SK-N-SH treated with all-trans-retinoic acid at 6 μM for 48 hours (cell line): ENCODE data around the gene MVB12B.

Experiments
- ATAC-seq: fragments of 200-7000 bp; cut with Tn5 transposase; 3 replicates; pipeline ENCODE4 v1.9.1; 2020; ENCODE audit warnings: mild to moderate bottlenecking, moderate library complexity
- BACH2 ChIP-seq: fragments of 250-450 bp; sonication (Bioruptor Pico); IDR thresholded peaks from 2 replicates; pipeline ENCODE4 v1.9.0; 2021; ENCODE audit warnings: mild to moderate bottlenecking, borderline replicate concordance
- CREB5 ChIP-seq: fragments of 250-450 bp; sonication (Bioruptor Pico); IDR thresholded peaks from 2 replicates; pipeline ENCODE4 v1.5.1; 2020; ENCODE audit warnings: low read depth, mild to moderate bottlenecking, moderate library complexity
- CSDC2 ChIP-seq: fragments of 250-450 bp; sonication (Bioruptor Pico); IDR thresholded peaks from 2 replicates; pipeline ENCODE4 v1.5.0; 2020; ENCODE audit warnings: mild to moderate bottlenecking, moderate library complexity
- CSRNP3 ChIP-seq: fragments of 250-450 bp; sonication (Bioruptor Pico); IDR thresholded peaks from 2 replicates; pipeline ENCODE4 v1.5.1; 2021; ENCODE audit warnings: mild to moderate bottlenecking, moderate library complexity
- ESRRG ChIP-seq: fragments of 250-450 bp; sonication (Bioruptor Pico); IDR thresholded peaks from 2 replicates; pipeline ENCODE4 v1.6.1; 2021; ENCODE audit warnings: mild to moderate bottlenecking
- GLIS3 ChIP-seq: fragments of 250-450 bp; sonication (Bioruptor Pico); IDR thresholded peaks from 2 replicates; pipeline ENCODE4 v1.5.0; 2020; ENCODE audit warnings: mild to moderate bottlenecking, moderate library complexity
- OSR1 ChIP-seq: fragments of 250-450 bp; sonication (Bioruptor Pico); IDR thresholded peaks from 2 replicates; pipeline ENCODE4 v1.8.0; 2022; ENCODE audit warnings: moderate library complexity, mild to moderate bottlenecking, inconsistent platforms
- POU6F1 ChIP-seq: fragments of 250-450 bp; sonication (Bioruptor Pico); IDR thresholded peaks from 2 replicates; pipeline ENCODE4 v1.8.0; 2021; ENCODE audit warnings: low read depth, mild to moderate bottlenecking, moderate library complexity, borderline replicate concordance
- PPARA ChIP-seq: fragments of 250-450 bp; sonication (Bioruptor Pico); IDR thresholded peaks from 2 replicates; pipeline ENCODE4 v1.5.0; 2020; ENCODE audit warnings: mild to moderate bottlenecking, borderline replicate concordance
- RARB ChIP-seq: fragments of 250-450 bp; sonication (Bioruptor Pico); IDR thresholded peaks from 2 replicates; pipeline ENCODE4 v1.8.0; 2021; ENCODE audit warnings: mild to moderate bottlenecking, moderate library complexity
- SNAI2 ChIP-seq: fragments of 250-450 bp; sonication (Bioruptor Pico); IDR thresholded peaks from 2 replicates; pipeline ENCODE4 v1.5.0; 2020; ENCODE audit warnings: mild to moderate bottlenecking, moderate library complexity
- TCF4 ChIP-seq: fragments of 250-450 bp; sonication (Bioruptor Pico); IDR thresholded peaks from 2 replicates; pipeline ENCODE4 v1.8.0; 2021; ENCODE audit warnings: mild to moderate bottlenecking, moderate library complexity, borderline replicate concordance
- TOX ChIP-seq: fragments of 250-450 bp; sonication (Bioruptor Pico); IDR thresholded peaks from 2 replicates; pipeline ENCODE4 v1.8.0; 2021; ENCODE audit warnings: mild to moderate bottlenecking, moderate library complexity, borderline replicate concordance
- ZC3H10 ChIP-seq: fragments of 250-450 bp; sonication (Bioruptor Pico); IDR thresholded peaks from 2 replicates; pipeline ENCODE4 v1.5.1; 2021; ENCODE audit warnings: mild to moderate bottlenecking, moderate library complexity
- ZFP3 ChIP-seq: fragments of 250-450 bp; sonication (Bioruptor Pico); IDR thresholded peaks from 2 replicates; pipeline ENCODE4 v1.5.0; 2020; ENCODE audit warnings: mild to moderate bottlenecking, moderate library complexity
- ZFP30 ChIP-seq: fragments of 450-650 bp; formaldehyde crosslinking; IDR thresholded peaks from 2 replicates; pipeline ENCODE4 v1.5.0; 2022; ENCODE audit warnings: mild to moderate bottlenecking, moderate library complexity
- ZNF8 ChIP-seq: fragments of 450-650 bp; formaldehyde crosslinking; IDR thresholded peaks from 2 replicates; pipeline ENCODE4 v1.5.0; 2020; ENCODE audit warnings: mild to moderate bottlenecking, moderate library complexity
- TF ChIP-seq, protein P1 (sequence below): fragments of 250-450 bp; sonication (Bioruptor Pico); IDR thresholded peaks from 2 replicates; pipeline ENCODE4 v1.8.0; 2020; ENCODE audit warnings: mild to moderate bottlenecking, moderate library complexity, borderline replicate concordance
- TF ChIP-seq, protein P2 (sequence below): fragments of 250-450 bp; sonication (Bioruptor Pico); IDR thresholded peaks from 2 replicates; pipeline ENCODE4 v1.5.0; 2020; ENCODE audit warnings: mild to moderate bottlenecking, moderate library complexity

The MVB12B gene

DNA sequence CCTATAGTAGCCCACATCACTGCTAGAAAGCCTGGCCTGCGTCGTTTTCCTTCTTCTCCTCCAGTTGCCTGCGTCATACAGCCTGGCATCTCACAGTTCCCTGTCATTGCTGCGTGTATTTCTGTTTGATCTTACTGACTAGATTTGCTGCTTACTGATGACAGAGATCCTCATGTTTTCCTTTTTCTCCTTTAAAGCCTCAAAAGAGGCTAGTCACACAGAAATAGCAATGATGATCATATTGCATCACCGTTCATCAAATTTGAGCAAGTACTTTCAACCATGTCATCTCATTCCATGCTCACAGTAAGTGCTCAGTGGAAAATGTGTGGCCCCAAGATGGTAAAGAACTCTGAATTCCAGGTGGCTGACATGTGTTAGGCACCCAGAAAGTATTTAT lies 76.8 kb downstream of the MVB12B start (continued):
- TF ChIP-seq POU6F1 (CRISPR knock-in tag) = no peak

- TF ChIP-seq SNAI2 (CRISPR knock-in tag) = no peak
- TF ChIP-seq BACH2 (CRISPR knock-in tag) = no peak
- TF ChIP-seq TCF4 (CRISPR knock-in tag) = no peak
- no peak for TF ChIP-seq ESRRG
- no peak for TF ChIP-seq OSR1 (CRISPR knock-in tag)
- no peak for TF ChIP-seq PPARA (CRISPR knock-in tag)
- no peak for TF ChIP-seq ZFP30
- TF ChIP-seq ZNF8 (CRISPR knock-in tag) = no peak
- TF ChIP-seq CSDC2 (CRISPR knock-in tag) = no peak
- TF ChIP-seq, protein P1, sequence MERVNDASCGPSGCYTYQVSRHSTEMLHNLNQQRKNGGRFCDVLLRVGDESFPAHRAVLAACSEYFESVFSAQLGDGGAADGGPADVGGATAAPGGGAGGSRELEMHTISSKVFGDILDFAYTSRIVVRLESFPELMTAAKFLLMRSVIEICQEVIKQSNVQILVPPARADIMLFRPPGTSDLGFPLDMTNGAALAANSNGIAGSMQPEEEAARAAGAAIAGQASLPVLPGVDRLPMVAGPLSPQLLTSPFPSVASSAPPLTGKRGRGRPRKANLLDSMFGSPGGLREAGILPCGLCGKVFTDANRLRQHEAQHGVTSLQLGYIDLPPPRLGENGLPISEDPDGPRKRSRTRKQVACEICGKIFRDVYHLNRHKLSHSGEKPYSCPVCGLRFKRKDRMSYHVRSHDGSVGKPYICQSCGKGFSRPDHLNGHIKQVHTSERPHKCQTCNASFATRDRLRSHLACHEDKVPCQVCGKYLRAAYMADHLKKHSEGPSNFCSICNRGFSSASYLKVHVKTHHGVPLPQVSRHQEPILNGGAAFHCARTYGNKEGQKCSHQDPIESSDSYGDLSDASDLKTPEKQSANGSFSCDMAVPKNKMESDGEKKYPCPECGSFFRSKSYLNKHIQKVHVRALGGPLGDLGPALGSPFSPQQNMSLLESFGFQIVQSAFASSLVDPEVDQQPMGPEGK = no peak
- TF ChIP-seq, all 23 proteins: peak for 0
- no peak for ATAC-seq
Measured at GRCh38 chr9:126404459-126404858, 77.8 kb downstream of the MVB12B start.

GRCh38 chr9:126406075-126406667 lies 79.5 kb downstream of the MVB12B start:
- TF ChIP-seq ZNF8 (CRISPR knock-in tag) (no peak), CREB5 (no peak), RARB (no peak), GLIS3 (CRISPR knock-in tag) (no peak), ZFP3 (no peak), ESRRG (no peak), CSRNP3 (no peak), TOX (CRISPR knock-in tag) (no peak), CSDC2 (CRISPR knock-in tag) (no peak), ZFP30 (no peak), POU6F1 (CRISPR knock-in tag) (no peak), SNAI2 (CRISPR knock-in tag) (no peak)

DNA sequence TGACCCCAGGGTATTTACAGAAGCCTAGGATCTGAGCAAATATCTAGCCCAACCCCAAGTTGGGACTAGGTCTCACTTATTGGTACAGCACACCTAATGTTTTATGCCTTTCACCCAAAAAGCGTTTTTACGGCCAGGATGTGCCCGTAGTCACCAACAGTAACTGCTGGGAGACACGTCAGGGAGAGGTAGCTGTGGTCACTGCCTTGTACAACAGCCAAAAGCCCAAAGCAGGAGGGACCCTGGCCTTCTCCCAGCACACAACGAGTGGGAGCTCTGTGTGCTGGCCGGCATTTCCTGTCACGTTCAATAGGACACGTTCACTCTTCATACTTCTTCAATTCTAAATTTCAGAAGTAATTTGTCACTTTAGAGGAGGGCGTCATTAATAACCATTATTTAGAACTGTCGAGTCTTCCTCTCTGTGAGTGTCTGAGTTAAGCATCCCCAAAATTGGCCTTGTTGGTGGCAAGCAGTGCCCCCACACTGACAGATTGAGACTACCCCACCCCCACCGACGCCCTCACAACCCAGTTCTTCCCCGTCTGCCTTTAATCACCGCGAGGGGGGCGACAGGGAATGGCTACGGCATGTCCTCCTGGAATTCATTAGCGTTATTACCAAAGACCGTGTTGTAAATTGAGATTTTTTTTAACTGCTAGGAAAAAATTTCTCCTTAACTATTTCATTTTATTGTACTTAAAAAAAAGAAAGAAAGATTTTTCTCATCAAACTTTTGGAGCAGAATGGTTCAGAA lies 80.7 kb downstream of the MVB12B start:
- no peak for ATAC-seq
- TF ChIP-seq POU6F1 (CRISPR knock-in tag) (no peak), ZC3H10 (CRISPR knock-in tag) (no peak), CSRNP3 (no peak), ZFP3 (no peak), CREB5 (no peak), CSDC2 (CRISPR knock-in tag) (no peak)
- TF ChIP-seq, protein P2, sequence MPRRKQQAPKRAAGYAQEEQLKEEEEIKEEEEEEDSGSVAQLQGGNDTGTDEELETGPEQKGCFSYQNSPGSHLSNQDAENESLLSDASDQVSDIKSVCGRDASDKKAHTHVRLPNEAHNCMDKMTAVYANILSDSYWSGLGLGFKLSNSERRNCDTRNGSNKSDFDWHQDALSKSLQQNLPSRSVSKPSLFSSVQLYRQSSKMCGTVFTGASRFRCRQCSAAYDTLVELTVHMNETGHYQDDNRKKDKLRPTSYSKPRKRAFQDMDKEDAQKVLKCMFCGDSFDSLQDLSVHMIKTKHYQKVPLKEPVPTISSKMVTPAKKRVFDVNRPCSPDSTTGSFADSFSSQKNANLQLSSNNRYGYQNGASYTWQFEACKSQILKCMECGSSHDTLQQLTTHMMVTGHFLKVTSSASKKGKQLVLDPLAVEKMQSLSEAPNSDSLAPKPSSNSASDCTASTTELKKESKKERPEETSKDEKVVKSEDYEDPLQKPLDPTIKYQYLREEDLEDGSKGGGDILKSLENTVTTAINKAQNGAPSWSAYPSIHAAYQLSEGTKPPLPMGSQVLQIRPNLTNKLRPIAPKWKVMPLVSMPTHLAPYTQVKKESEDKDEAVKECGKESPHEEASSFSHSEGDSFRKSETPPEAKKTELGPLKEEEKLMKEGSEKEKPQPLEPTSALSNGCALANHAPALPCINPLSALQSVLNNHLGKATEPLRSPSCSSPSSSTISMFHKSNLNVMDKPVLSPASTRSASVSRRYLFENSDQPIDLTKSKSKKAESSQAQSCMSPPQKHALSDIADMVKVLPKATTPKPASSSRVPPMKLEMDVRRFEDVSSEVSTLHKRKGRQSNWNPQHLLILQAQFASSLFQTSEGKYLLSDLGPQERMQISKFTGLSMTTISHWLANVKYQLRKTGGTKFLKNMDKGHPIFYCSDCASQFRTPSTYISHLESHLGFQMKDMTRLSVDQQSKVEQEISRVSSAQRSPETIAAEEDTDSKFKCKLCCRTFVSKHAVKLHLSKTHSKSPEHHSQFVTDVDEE = no peak

More at GRCh38 chr9:126406075-126406667, 79.5 kb downstream of the MVB12B start:
- no peak for ATAC-seq
